C4-2B (cell line): ENCODE data around the gene TSEN2.

Experiments
- CTCF ChIP-seq: fragments of 450-650 bp; conservative IDR thresholded peaks from 2 replicates; pipeline ENCODE4 v1.5.1; 2017; ENCODE audit warnings: mild to moderate bottlenecking
- ZFX ChIP-seq: fragments of 450-650 bp; IDR thresholded peaks from 2 replicates; pipeline ENCODE4 v1.6.1; 2017

DNA sequence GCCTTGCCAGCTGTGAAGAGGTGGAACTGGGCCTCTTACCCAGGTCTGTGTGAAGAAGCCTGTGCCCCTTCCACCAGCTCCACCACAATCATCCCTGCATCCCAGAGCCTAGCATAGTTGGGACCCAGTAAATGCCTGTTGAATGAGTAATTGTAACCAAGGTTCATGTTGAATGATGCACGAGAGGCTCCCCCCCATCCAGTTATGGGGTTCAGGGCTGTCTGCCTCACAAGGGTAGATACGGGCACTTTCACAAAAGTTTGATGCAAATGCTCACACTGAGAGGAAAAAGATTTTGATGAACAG, 29.5 kb upstream of the TSEN2 start:
- no peak for TF ChIP-seq CTCF
- no peak for TF ChIP-seq ZFX
